Measurements from ENCODE around the gene SLC26A8. TPM values are rescaled to one million over a fixed set of nuclear protein-coding genes. Genes with fewer than 3 reads are reported as not detected.

SLC26A8 gene, protein sequence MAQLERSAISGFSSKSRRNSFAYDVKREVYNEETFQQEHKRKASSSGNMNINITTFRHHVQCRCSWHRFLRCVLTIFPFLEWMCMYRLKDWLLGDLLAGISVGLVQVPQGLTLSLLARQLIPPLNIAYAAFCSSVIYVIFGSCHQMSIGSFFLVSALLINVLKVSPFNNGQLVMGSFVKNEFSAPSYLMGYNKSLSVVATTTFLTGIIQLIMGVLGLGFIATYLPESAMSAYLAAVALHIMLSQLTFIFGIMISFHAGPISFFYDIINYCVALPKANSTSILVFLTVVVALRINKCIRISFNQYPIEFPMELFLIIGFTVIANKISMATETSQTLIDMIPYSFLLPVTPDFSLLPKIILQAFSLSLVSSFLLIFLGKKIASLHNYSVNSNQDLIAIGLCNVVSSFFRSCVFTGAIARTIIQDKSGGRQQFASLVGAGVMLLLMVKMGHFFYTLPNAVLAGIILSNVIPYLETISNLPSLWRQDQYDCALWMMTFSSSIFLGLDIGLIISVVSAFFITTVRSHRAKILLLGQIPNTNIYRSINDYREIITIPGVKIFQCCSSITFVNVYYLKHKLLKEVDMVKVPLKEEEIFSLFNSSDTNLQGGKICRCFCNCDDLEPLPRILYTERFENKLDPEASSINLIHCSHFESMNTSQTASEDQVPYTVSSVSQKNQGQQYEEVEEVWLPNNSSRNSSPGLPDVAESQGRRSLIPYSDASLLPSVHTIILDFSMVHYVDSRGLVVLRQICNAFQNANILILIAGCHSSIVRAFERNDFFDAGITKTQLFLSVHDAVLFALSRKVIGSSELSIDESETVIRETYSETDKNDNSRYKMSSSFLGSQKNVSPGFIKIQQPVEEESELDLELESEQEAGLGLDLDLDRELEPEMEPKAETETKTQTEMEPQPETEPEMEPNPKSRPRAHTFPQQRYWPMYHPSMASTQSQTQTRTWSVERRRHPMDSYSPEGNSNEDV
- 0.22 TPM for polyA plus RNA-seq (ENCODE audit: insufficient read length)

DNA sequence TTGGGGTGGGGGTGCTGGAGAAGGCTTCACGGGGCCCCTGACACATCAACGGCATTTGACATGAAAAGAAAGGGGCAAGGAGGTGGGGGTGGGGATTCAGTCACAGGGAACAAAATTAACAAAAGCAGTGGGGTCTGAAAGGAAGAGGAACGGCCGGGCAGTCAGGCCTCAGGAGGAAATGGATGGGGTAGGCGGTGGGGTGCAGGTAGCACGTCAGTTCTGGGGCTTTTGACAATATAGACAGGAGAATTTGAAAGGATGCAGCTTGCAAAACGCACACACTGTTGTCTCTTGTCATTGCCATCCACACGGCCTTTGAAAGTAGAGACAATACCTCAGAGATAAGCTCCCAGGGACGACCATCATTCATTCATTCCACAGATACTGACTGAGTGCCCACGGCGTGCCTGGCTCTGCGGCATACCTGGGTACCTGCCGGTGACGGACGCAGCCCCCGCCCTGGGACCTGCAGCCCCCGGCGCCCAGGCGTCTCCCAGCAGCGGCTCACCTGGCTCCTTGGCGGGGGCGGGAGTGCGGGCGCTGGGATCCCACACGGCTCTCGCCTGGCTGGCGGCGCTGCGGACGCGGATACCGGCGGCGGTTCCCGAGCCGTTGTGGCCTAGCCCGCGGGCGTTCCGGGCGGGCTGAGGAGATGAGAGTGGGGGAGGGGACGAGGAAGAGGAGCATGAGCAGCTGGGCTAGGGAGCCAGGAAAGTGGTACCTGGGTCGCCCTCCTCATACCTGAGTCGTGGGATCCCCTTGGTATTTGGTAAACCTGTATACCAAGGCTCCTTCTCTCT is at the start of gene SLC26A8:
TSS of gene SLC26A8 (minus strand) at position 646 of the 800 bp plus-strand sequence. CDS start 4,934 bp downstream, outside the sequence.
- DNase-seq (ENCODE audit: low read depth): no peak

DNA sequence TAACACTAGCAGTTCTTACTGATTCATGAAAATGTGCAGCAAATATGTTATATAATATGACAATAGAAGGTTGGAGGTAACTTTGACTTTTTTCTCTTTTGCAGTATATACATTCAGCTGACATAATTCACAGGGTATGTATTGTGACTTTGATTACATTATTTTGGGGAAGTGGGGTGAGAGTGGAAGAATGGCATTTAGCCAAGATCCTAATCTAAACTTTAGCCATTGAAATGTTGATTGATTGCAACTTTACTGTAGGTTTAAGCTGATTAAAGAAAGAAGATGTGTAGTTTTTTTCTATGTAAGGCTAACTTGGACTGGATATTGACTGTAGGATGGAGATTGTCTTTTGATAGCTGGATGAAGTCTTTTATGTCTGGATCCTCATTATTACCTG is 49.1 kb upstream of the SLC26A8 start:
- no peak for DNase-seq (ENCODE audit: low read depth)

DNA sequence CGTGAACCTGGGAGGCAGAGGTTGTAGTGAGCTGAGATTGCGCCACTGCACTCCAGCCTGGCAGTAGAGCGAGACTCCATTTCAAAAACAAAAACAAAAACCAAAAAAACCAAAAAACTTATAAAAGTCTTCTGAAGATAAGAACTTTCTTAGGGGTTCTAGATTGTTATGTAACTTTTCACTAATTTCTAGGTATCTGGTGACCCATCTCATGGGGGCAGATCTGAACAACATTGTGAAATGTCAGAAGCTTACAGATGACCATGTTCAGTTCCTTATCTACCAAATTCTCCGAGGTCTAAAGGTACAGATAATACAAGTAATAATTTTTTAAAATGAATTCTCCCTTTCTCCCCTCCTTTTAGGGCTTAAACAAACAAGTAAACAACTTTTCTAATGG is 48.2 kb upstream of the SLC26A8 start:
- no peak for DNase-seq (ENCODE audit: low read depth)

DNA sequence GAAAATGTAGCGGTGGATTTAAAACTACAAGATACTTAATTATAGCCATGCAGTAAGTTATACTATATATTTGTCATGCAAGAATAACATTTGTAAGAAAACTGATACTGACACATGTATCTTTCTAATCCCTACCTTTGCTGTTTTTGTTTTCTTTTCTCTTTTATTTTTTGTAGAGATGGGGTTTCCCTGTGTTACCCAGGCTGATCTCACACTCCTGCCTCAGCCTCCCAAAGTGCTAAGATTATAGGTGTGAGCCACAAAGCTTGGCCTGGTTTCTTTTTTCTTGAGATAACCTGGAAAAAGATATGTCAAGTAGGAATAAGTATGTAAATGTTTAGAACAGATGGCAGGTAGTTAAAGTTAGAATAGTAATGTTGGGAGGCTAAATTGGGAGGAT is 47.3 kb upstream of the SLC26A8 start:
- no peak for DNase-seq (ENCODE audit: low read depth)

DNA sequence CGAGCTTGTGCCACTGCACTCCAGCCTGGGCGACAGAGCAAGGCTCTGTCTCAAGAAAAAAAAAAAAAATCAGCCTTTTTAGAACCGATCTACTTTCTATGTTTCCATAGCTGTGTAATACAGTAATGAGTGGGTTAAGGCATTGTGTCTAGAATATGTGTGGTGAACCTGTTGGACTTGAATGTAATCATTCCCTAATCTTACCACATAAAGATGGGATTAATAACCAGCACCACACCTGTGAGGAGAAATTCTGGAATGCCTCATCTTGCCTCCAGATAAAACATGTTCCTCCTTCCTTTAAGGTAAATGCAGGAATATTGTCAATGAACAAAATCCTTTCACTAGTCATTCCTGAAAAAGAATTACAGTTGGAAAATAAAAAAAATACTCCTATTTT is 46.8 kb upstream of the SLC26A8 start:
- DNase-seq (ENCODE audit: low read depth): no peak

DNA sequence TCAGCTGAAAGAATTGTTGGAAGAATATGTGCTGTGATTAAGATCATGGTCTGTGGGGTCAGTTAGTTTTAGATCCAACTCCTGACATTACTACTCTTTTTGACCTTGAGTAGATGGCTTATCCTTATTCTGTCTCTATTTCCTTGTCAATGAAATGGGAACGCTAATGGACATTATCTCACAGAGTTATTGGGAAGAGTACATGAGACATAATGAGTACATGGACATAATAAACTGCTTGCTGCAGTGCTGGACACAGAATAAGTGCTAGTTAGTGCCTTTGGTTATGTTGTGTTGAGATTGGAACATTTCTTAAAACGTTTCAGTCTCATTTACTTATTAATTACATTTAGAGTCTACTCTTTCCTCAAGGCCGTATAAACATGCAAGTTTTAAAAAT is 45.8 kb upstream of the SLC26A8 start:
- no peak for DNase-seq (ENCODE audit: low read depth)

DNA sequence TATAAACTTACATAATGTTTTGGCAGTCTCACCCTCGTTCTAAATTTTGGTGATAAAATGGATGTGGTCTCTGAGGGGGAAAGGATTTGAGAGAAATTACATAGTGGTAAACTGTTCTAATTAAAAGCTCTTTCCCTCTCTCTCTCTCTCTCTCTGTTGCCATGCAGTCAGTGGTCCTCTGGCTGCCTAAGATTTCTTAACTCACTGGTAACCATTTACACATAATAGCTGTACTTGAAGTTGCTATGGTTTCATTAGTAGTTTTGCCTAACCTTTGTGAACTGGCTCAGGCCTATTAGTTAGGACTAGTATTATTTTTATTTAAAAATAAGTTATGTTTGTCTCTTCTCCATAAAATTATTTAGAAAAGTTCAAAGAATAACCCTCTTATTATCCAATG is 45.1 kb upstream of the SLC26A8 start:
- no peak for DNase-seq (ENCODE audit: low read depth)

DNA sequence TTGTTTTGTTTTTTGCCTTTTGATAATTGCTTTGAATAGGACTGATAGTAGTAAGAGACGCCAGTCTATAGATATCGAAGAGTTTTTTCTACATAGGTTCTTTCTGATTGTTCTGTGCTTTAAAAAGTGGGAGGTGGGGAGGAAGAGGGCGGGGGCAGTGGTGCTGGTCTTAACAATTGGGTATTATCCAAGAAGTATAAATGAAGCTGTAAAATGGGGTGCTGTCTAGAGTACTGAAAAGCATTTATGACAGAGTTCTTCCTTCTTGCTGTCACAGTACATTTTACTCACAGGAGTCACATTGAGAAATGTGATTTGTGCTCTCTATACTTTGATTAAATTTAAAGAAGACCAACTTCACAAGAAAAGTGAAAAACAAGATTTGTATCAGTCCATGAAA is 44.1 kb upstream of the SLC26A8 start:
- DNase-seq (ENCODE audit: low read depth): no peak

DNA sequence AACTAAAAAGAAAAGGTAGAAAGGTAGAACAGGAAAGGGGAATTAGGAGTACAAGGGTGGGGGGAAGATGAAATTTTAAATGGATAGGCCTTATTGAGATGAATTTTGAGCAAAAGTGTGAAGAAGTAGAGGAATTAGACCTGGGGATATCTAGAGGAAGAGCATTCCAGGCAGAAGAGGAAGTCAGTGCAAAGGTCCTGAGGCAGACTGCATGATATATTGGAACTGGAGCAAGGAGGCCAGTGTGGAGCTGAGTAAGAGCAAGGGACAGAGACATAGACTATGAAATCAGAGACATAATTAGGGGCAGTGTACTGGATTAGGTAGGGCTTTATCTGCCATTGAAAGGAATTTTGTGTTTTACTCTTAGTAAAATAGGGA is 43.6 kb upstream of the SLC26A8 start:
- DNase-seq (ENCODE audit: low read depth): no peak

DNA sequence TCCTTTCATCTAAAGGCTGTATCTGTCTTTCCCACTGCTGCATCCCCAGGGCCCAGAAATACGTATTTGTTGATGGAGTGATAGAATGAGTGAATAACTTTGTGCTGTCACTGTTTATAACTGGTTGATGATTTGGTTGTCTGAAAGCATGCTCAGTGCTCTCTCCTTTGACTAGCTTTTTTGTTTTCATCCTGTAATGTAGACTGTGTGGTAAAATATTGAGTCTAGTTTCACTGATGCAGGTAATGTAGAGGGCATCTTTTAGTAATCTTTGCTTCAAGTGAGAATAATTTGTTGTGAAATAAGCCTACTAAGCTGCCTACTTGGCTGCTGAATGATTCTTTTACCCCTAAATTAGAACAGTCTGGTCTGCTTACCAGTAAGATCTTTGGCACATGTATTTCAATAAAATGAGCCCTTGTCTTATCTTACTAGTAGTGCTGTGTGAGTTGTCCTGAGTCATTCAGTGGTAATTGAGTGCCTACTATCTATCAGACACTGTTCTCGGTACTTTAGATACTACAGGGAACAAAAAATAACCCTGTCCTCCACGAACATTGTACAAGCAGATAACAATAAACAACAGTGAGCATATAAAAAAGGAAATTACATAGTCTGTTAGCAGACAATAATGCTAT is 43.1 kb upstream of the SLC26A8 start:
- DNase-seq (ENCODE audit: low read depth): no peak

DNA sequence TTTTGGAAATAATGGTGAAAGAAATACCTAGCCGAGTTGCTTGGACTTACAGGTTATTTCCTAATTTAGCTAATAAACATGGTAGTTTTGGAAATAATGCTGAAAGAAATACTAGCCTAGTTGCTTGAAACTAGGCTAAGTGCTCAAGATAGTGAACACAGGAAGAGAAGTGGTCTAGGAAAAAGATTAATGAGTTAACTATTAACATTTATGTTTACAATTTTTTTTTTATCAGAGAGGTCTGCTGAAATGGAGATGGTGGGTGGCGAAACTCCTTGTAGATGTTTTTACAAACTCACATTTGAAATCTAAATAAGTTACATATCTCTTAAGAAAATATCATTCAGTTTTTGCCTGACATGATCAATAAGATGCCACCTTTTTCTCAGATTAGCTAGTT is 42.4 kb upstream of the SLC26A8 start:
- no peak for DNase-seq (ENCODE audit: low read depth)

DNA sequence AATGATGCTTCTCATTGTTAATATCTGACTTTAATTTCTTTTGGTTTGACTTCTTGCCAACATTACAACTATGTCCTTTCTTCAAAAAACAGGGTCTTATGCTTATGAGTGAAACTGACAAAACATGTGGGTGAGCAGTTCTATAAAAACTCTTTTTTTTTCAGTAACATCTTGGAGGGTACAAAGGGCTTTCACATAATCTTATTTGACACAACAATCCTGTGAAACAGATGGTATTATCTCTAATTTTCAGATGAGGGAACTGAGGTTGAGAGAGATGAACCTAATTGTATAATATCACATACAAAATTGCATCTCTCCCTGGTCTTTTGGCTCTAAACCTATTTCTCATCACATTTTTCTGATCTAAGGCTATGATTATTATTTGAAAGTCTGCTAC is 41.5 kb upstream of the SLC26A8 start:
- DNase-seq (ENCODE audit: low read depth): no peak

DNA sequence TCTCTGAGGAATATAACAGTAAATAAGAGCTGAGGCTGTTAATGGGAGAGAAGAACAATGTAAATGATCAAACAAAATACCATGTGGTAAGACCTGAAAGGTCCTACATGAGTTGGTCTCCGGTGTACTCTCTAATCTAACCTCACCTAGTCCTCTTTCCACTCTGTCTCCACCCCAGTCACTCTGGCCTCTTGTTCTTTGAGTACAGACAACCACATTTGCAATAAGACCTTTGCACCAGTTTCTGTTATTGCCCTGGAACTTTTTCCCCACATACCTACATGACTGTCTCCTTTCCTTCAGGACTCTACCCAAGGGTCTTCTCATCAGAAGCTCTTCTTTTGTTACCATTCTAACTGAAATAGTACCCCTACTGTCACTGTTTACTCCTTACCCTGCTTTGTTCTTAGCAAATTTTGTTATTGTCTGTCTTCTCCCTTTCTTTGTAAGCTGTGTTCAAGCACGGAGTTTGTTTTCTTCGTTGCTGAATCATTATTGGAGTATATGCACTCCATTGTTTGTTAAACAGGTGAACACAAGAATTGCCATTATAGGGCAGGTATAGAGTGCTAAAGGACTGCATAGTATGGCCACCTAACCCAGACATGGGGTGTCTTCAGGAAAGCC is 40.4 kb upstream of the SLC26A8 start:
- DNase-seq (ENCODE audit: low read depth): no peak

DNA sequence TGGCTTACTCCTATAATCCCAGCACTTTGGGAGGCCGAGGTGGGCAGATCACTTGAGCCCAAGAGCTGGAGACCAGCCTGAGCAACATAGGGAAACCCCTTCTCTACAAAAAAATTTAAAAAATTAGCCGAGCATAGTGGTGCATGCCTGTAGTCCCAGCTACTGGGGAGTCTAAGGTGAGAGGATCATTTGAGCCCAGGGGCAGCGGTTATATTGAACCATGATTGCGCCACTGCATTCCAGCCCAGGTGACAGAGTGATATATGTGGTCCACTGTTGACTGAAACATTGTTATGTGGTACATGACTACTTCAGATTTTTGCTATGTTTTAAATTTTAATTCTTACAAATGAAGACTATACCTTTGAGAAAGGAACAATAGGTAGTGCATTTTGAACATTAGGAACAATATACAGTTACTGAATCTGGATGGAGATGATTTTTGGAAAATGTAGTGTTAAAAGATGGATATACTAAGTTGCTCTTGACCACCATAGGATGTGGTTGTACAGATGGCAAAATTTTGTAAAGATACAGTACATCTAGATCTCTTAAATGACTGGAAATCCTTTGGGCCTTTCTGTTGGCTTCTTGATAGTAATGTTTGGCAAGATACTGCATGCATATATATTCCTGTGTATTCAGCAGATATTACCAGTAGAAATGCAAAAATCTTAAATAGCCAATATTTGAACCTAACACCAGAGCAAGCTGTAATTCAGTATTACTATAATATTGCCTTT is 39.0 kb upstream of the SLC26A8 start:
- no peak for DNase-seq (ENCODE audit: low read depth)

DNA sequence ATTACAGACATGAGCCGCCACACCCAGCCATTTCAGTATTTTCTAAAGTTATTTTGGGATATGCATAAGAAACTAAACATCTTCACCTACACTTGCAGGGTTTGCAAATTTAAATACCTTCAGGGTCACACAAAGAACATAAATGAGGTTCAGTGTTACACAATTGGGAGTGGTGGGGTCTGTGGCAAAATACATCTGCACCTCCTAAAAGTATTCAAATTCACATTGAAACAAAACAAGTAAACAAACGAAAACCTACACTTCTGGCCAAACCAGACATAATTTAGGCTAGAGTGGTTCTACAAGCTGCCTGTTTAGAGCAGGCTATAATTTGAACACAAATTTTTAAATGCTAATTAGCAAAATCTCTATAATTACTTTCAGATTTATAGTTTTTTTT is 37.8 kb upstream of the SLC26A8 start:
- no peak for DNase-seq (ENCODE audit: low read depth)

DNA sequence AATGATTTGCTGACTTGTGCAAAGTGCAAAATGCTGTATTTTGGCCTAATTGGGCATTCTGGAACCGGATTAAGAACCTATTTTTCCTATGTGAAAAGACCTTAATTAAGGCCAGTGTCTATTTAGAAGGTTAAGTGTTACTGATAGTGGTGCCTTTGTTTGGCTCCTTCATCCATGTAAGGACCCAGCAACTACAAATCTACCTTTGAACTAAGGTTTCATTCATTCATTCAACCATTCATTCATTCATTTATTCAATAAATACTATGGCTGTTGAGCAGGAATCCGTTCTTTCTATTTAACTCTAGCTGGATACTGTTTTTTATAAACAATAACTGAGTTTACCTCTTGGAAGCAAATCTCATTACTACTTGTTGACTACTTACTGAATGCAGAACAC is 36.8 kb upstream of the SLC26A8 start:
- DNase-seq (ENCODE audit: low read depth): no peak

DNA sequence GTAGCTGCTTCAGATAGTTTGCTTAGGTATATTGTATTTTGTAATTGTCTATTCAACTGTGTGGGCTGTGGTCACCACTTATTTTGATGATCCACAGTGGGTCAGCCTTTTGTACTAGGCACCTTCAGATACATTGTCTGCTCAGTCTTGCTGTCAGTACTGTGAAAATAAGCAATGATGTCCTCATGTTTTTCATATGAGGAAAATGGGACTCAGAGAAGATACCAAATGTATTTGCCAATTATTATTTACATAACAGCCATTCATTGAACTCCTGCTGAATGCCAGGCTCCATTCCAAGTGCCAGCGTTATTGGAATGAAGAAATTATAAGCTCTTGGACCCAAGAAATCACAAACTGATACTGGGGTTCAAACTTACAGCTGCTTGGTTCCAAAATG is 31.7 kb upstream of the SLC26A8 start:
- DNase-seq (ENCODE audit: low read depth): no peak

DNA sequence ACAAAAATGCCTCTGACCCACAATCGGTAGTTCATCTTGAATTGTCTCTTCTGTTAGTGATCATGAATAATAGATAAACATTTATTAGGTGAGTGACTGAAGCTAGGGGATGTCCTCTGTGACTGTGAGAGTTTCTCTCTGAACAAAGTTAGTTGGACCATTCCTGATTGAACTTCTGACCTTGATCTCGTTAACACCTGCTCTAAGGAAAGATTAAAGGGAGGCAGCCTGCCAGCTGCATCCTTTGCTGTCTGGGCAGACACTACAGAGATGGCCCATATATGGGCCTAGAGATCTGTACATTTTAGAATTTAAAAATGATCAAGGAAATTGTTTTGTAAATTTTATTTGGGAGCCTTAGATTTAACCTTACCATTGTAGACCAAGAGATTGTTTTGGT is 30.5 kb upstream of the SLC26A8 start:
- DNase-seq (ENCODE audit: low read depth): no peak

DNA sequence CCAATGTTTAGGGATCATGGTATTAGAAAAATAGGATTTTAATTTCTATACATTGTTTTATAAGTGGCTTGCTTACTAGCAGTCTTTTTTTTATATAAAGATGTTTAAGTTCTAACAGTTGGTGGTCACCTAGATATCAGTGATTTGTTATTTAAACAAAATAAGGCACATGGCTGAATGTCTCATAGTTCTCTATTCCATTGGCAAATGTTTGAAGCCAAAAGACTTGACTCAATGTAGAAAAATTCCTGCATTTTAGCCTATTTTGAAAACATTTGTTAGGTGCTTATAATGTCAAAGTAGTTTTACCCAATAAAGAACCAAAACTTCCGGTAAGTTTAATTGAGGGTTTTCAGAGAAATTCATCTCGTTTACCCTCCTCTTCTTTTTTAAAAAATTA is 30.0 kb upstream of the SLC26A8 start:
- no peak for DNase-seq (ENCODE audit: low read depth)

DNA sequence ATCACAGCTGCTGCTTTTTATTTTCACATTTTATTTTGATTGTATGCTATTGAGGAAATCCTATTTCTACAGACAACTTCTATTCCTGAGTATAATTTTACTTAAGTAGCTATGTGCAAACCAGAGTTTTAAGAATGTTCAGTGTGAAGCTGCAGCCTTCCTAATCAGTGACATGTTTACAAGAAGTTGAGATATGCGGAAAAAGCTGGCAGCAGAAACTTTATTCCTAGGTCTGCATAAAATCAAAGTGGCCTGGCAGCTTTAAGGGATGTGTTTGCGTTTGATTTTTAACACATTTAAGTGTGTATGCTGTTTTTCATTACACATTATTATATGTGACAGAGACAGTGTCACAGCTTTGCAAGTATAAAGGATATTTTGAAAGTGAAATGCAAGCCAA is 29.4 kb upstream of the SLC26A8 start:
- DNase-seq (ENCODE audit: low read depth): no peak

All from forelimb muscle (tissue), 1 donor.